ENCODE results near the gene GNG11.

GNG11 gene

GRCh38 chr7:93921607-93922566, at the start of gene GNG11:
TSS of gene GNG11 (plus strand) at chr7:93921735. CDS start at chr7:93922138, 403 bp downstream.
- peak within 1 kb of the TSS; percentile 63 to 71 for H3K4me3 ChIP-seq (ENCODE audit: low read length in 2 of 2)
- peak within 1 kb of the TSS; percentile 77 to 79 for H3K27ac ChIP-seq (ENCODE audit: low read depth in 2 of 2, low read length in 2 of 2)
- no peaks in the 10 kb centered on the region for H3K9me3 ChIP-seq (ENCODE audit: control insufficient read depth in 2 of 2, low read length in 2 of 2)
- H3K36me3 ChIP-seq (ENCODE audit: control insufficient read depth in 2 of 2, insufficient read depth in 2 of 2, low read length in 2 of 2), result no peaks in the 10 kb centered on the region
- H3K27me3 ChIP-seq (ENCODE audit: control insufficient read depth in 2 of 2, insufficient read depth in 2 of 2, low read length in 2 of 2), result peaks cover 5 to 8% of the 10 kb centered on the region in 2 donors
- H3K4me1 ChIP-seq (ENCODE audit: control insufficient read depth in 2 of 2, insufficient read depth in 2 of 2, low read length in 2 of 2), result no peaks in the 10 kb centered on the region
- peak within 1 kb of the TSS; percentile 64 to 70 for H3K9ac ChIP-seq (ENCODE audit: low read depth in 1 of 2, low read length in 2 of 2)

- no peak overlapping the region for H3K27ac ChIP-seq (ENCODE audit: low read depth in 2 of 2, low read length in 2 of 2)
- no peak overlapping the region for H3K4me3 ChIP-seq (ENCODE audit: low read length in 2 of 2)
- H3K36me3 ChIP-seq (ENCODE audit: control insufficient read depth in 2 of 2, insufficient read depth in 2 of 2, low read length in 2 of 2), result no peaks in the 10 kb centered on the region
- no peaks in the 10 kb centered on the region for H3K27me3 ChIP-seq (ENCODE audit: control insufficient read depth in 2 of 2, insufficient read depth in 2 of 2, low read length in 2 of 2)
- no peaks in the 10 kb centered on the region for H3K4me1 ChIP-seq (ENCODE audit: control insufficient read depth in 2 of 2, insufficient read depth in 2 of 2, low read length in 2 of 2)
- no peaks in the 10 kb centered on the region for H3K9me3 ChIP-seq (ENCODE audit: control insufficient read depth in 2 of 2, low read length in 2 of 2)
- no peak overlapping the region for H3K9ac ChIP-seq (ENCODE audit: low read depth in 1 of 2, low read length in 2 of 2)
These were observed 47.4 kb upstream of the GNG11 start for GRCh38 chr7:93873998-93874574.

DNA sequence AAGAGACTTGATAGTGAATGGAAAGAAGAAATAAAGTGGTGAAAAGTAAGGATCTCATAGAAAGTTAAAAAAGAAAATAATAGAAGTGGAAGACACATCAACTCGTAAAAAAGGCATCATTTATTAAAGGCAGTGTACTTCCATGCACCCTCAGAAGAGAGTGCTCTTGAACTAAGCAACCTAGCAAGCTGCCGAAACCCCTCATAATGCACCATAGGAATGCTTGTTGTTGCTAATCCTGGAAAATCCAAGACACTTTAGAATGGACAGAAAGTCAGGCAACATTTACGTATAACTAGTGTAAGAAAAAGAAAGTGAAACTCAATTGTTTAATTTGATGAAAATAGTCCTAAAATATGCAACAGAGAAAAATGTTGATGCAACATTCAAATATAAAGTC, 43.8 kb upstream of the GNG11 start:
- no peaks in the 10 kb centered on the region for H3K27me3 ChIP-seq (ENCODE audit: control insufficient read depth in 2 of 2, insufficient read depth in 2 of 2, low read length in 2 of 2)
- H3K4me3 ChIP-seq (ENCODE audit: low read length in 2 of 2), result no peak overlapping the region
- no peaks in the 10 kb centered on the region for H3K4me1 ChIP-seq (ENCODE audit: control insufficient read depth in 2 of 2, insufficient read depth in 2 of 2, low read length in 2 of 2)
- no peaks in the 10 kb centered on the region for H3K9me3 ChIP-seq (ENCODE audit: control insufficient read depth in 2 of 2, low read length in 2 of 2)
- H3K9ac ChIP-seq (ENCODE audit: low read depth in 1 of 2, low read length in 2 of 2), result no peak overlapping the region
- no peaks in the 10 kb centered on the region for H3K36me3 ChIP-seq (ENCODE audit: control insufficient read depth in 2 of 2, insufficient read depth in 2 of 2, low read length in 2 of 2)
- H3K27ac ChIP-seq (ENCODE audit: low read depth in 2 of 2, low read length in 2 of 2), result no peak overlapping the region

- Histone ChIP-seq H3K27ac (ENCODE audit: low read depth in 2 of 2, low read length in 2 of 2) (no peak overlapping the region), H3K4me1 (ENCODE audit: control insufficient read depth in 2 of 2, insufficient read depth in 2 of 2, low read length in 2 of 2) (no peaks in the 10 kb centered on the region), H3K4me3 (ENCODE audit: low read length in 2 of 2) (no peak overlapping the region), H3K27me3 (ENCODE audit: control insufficient read depth in 2 of 2, insufficient read depth in 2 of 2, low read length in 2 of 2) (no peaks in the 10 kb centered on the region), H3K9ac (ENCODE audit: low read depth in 1 of 2, low read length in 2 of 2) (no peak overlapping the region), H3K36me3 (ENCODE audit: control insufficient read depth in 2 of 2, insufficient read depth in 2 of 2, low read length in 2 of 2) (no peaks in the 10 kb centered on the region), H3K9me3 (ENCODE audit: control insufficient read depth in 2 of 2, low read length in 2 of 2) (no peaks in the 10 kb centered on the region)
These were observed 42.2 kb upstream of the GNG11 start for GRCh38 chr7:93879356-93879755.

GRCh38 chr7:93882468-93882867, 39.1 kb upstream of the GNG11 start:
- H3K36me3 ChIP-seq (ENCODE audit: control insufficient read depth in 2 of 2, insufficient read depth in 2 of 2, low read length in 2 of 2), result no peaks in the 10 kb centered on the region
- no peaks in the 10 kb centered on the region for H3K27me3 ChIP-seq (ENCODE audit: control insufficient read depth in 2 of 2, insufficient read depth in 2 of 2, low read length in 2 of 2)

GRCh38 chr7:93883078-93883916, 38.2 kb upstream of the GNG11 start:
- Histone ChIP-seq H3K4me1 (ENCODE audit: control insufficient read depth in 2 of 2, insufficient read depth in 2 of 2, low read length in 2 of 2) (no peaks in the 10 kb centered on the region), H3K27ac (ENCODE audit: low read depth in 2 of 2, low read length in 2 of 2) (no peak overlapping the region), H3K9me3 (ENCODE audit: control insufficient read depth in 2 of 2, low read length in 2 of 2) (no peaks in the 10 kb centered on the region), H3K36me3 (ENCODE audit: control insufficient read depth in 2 of 2, insufficient read depth in 2 of 2, low read length in 2 of 2) (no peaks in the 10 kb centered on the region), H3K9ac (ENCODE audit: low read depth in 1 of 2, low read length in 2 of 2) (no peak overlapping the region), H3K27me3 (ENCODE audit: control insufficient read depth in 2 of 2, insufficient read depth in 2 of 2, low read length in 2 of 2) (no peaks in the 10 kb centered on the region), H3K4me3 (ENCODE audit: low read length in 2 of 2) (no peak overlapping the region)

More at GRCh38 chr7:93882468-93882867, 39.1 kb upstream of the GNG11 start:
- Histone ChIP-seq H3K9me3 (ENCODE audit: control insufficient read depth in 2 of 2, low read length in 2 of 2) (no peaks in the 10 kb centered on the region), H3K27ac (ENCODE audit: low read depth in 2 of 2, low read length in 2 of 2) (no peak overlapping the region), H3K9ac (ENCODE audit: low read depth in 1 of 2, low read length in 2 of 2) (no peak overlapping the region), H3K4me1 (ENCODE audit: control insufficient read depth in 2 of 2, insufficient read depth in 2 of 2, low read length in 2 of 2) (no peaks in the 10 kb centered on the region), H3K4me3 (ENCODE audit: low read length in 2 of 2) (no peak overlapping the region)

DNA sequence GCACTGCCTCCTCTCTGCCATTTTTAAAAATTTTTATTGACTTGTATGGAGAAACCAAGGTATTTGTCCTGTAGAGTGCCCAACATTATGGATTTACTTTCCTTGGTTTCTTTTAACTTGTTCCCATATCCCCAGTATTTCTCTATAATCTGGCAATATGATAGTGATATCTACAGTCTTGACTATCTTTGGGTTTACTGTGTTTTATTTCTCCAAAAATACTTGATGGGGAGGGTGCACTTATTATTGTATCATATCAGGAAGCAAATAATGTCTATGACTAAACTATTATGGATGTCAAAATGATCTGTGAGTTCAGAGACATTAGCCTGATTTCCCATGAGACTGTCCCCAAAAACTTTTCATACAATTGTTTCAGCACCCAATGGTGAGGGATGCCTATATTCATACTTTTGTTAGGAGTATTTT, 37.6 kb upstream of the GNG11 start:
- Histone ChIP-seq H3K36me3 (ENCODE audit: control insufficient read depth in 2 of 2, insufficient read depth in 2 of 2, low read length in 2 of 2) (no peaks in the 10 kb centered on the region), H3K4me1 (ENCODE audit: control insufficient read depth in 2 of 2, insufficient read depth in 2 of 2, low read length in 2 of 2) (no peaks in the 10 kb centered on the region), H3K27ac (ENCODE audit: low read depth in 2 of 2, low read length in 2 of 2) (no peak overlapping the region), H3K9me3 (ENCODE audit: control insufficient read depth in 2 of 2, low read length in 2 of 2) (no peaks in the 10 kb centered on the region), H3K4me3 (ENCODE audit: low read length in 2 of 2) (no peak overlapping the region), H3K27me3 (ENCODE audit: control insufficient read depth in 2 of 2, insufficient read depth in 2 of 2, low read length in 2 of 2) (no peaks in the 10 kb centered on the region), H3K9ac (ENCODE audit: low read depth in 1 of 2, low read length in 2 of 2) (no peak overlapping the region)

DNA sequence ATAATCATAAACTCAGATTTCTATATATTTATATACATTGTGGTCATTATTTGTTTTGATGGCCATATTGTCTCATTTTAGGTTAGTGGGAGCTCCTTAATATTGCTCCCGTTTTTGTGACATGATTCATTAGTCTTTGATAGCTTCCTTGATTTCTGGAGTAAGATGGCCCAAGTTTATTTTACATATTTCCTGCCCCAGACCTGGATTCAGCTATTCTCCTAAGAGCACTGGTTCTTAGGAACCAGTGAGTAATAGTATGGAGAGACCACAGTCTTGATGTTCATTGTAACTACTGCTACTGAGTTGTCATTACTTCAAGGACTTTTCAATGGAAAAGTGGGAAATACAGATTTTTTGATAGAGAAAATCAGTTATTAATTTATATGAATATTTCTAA, 37.0 kb upstream of the GNG11 start:
- no peaks in the 10 kb centered on the region for H3K36me3 ChIP-seq (ENCODE audit: control insufficient read depth in 2 of 2, insufficient read depth in 2 of 2, low read length in 2 of 2)

GRCh38 chr7:93889261-93889660, 32.3 kb upstream of the GNG11 start:
- no peak overlapping the region for H3K4me3 ChIP-seq (ENCODE audit: low read length in 2 of 2)
- H3K9me3 ChIP-seq (ENCODE audit: control insufficient read depth in 2 of 2, low read length in 2 of 2), result no peaks in the 10 kb centered on the region
- H3K36me3 ChIP-seq (ENCODE audit: control insufficient read depth in 2 of 2, insufficient read depth in 2 of 2, low read length in 2 of 2), result no peaks in the 10 kb centered on the region
- H3K27ac ChIP-seq (ENCODE audit: low read depth in 2 of 2, low read length in 2 of 2), result no peak overlapping the region
- H3K27me3 ChIP-seq (ENCODE audit: control insufficient read depth in 2 of 2, insufficient read depth in 2 of 2, low read length in 2 of 2), result peaks cover 0 to 3% of the 10 kb centered on the region in 2 donors
- H3K9ac ChIP-seq (ENCODE audit: low read depth in 1 of 2, low read length in 2 of 2), result no peak overlapping the region
- no peaks in the 10 kb centered on the region for H3K4me1 ChIP-seq (ENCODE audit: control insufficient read depth in 2 of 2, insufficient read depth in 2 of 2, low read length in 2 of 2)

More for the DNA sequence above, 37.0 kb upstream of the GNG11 start:
- H3K4me1 ChIP-seq (ENCODE audit: control insufficient read depth in 2 of 2, insufficient read depth in 2 of 2, low read length in 2 of 2), result no peaks in the 10 kb centered on the region
- H3K9me3 ChIP-seq (ENCODE audit: control insufficient read depth in 2 of 2, low read length in 2 of 2), result no peaks in the 10 kb centered on the region
- no peak overlapping the region for H3K4me3 ChIP-seq (ENCODE audit: low read length in 2 of 2)
- no peak overlapping the region for H3K27ac ChIP-seq (ENCODE audit: low read depth in 2 of 2, low read length in 2 of 2)
- no peaks in the 10 kb centered on the region for H3K27me3 ChIP-seq (ENCODE audit: control insufficient read depth in 2 of 2, insufficient read depth in 2 of 2, low read length in 2 of 2)
- no peak overlapping the region for H3K9ac ChIP-seq (ENCODE audit: low read depth in 1 of 2, low read length in 2 of 2)
